Spleen (tissue), 11 donors: Measurements from ENCODE around the gene WDFY1. TPM values are rescaled to one million over a fixed set of nuclear protein-coding genes. Genes with fewer than 3 reads are reported as not detected.

Source experiments
- DNase-seq: peaks from one replicate; pipeline ENCODE4 v3.0.0-alpha.2; 2020
- H3K27ac ChIP-seq, 8 donors: fragments of 200-600 bp; sonication (generic) in 7 of 8; 1 replicate in 4 of 8; 2 replicates in 4 of 8; pipeline versions ENCODE4 v1.5.0 to v1.8.0; 2016 to 2021; ENCODE audit warnings: inconsistent platforms in 4 of 8, mild to moderate bottlenecking in 4 of 8, moderate library complexity in 1 of 8
- H3K27me3 ChIP-seq, 7 donors: fragments of 200-600 bp; sonication (generic) in 6 of 7; replicated peaks in 1 of 7; 1 replicate in 4 of 7; 2 replicates in 3 of 7; pipeline versions ENCODE4 v1.5.0 to v1.8.0; 2016 to 2021; ENCODE audit warnings: inconsistent platforms in 3 of 7, mild to moderate bottlenecking in 1 of 7
- H3K36me3 ChIP-seq, 6 donors: fragments of 200-600 bp; sonication (generic) in 5 of 6; 1 replicate in 4 of 6; 2 replicates in 2 of 6; pipeline versions ENCODE4 v1.5.0 to v1.8.0; 2016 to 2021; ENCODE audit warnings: inconsistent platforms in 2 of 6
- H3K4me1 ChIP-seq, 6 donors: fragments of 200-600 bp; sonication (generic) in 5 of 6; 1 replicate in 3 of 6; 2 replicates in 3 of 6; pipeline versions ENCODE4 v1.5.0 to v1.8.0; 2016 to 2021; ENCODE audit warnings: inconsistent platforms in 3 of 6
- H3K4me3 ChIP-seq, 8 donors: fragments of 200-600 bp; sonication (generic) in 7 of 8; 1 replicate in 4 of 8; 2 replicates in 4 of 8; pipeline versions ENCODE4 v1.5.0 to v1.8.0; 2016 to 2021; ENCODE audit warnings: inconsistent platforms in 4 of 8, mild to moderate bottlenecking in 4 of 8, moderate library complexity in 2 of 8
- H3K9me3 ChIP-seq, 8 donors: fragments of 200-600 bp; sonication (generic) in 7 of 8; 1 replicate in 4 of 8; 2 replicates in 4 of 8; pipeline versions ENCODE4 v1.5.0 to v1.8.0; 2016 to 2021; ENCODE audit warnings: inconsistent platforms in 4 of 8
- CTCF ChIP-seq, 11 experiments: fragments of 200-600 bp in 7 of 11; fragments of 450-650 bp in 4 of 11; sonication (generic) in 4 of 11; IDR thresholded peaks in 8 of 11; conservative IDR thresholded peaks in 3 of 11; 1 replicate in 7 of 11; 2 replicates in 4 of 11; pipeline versions ENCODE4 v1.4.0 to v1.8.0; 2016 to 2021; ENCODE audit warnings: antibody characterized with exemption in 11 of 11, inconsistent platforms in 4 of 11, mild to moderate bottlenecking in 1 of 11
- POLR2A ChIP-seq, 3 donors: fragments of 450-650 bp; IDR thresholded peaks; one replicate each; pipeline ENCODE4 v1.5.1; 2017; ENCODE audit warnings: antibody characterized with exemption in 3 of 3, mild to moderate bottlenecking in 1 of 3
- POLR2AphosphoS5 ChIP-seq, 3 donors: sonication (generic); formaldehyde crosslinking; IDR thresholded peaks; one replicate each; pipeline ENCODE4 v1.5.1; 2017; ENCODE audit warnings: antibody characterized with exemption in 3 of 3
- WGBS, 5 donors: extraction: QIAGEN DNeasy Blood & Tissue Kit in 3 of 5; methylation state at CpG; one replicate each; pipeline versions ENCODE4 v1.1.5 to v1.1.7; 2013 to 2018; 5-methylcytosine and 5-hydroxymethylcytosine counted together
- intact Hi-C: fragments of 100-400 bp; cut with DNase I; formaldehyde crosslinking; loops from one replicate; pipeline ENCODE4 v1.15.0; 2023; ENCODE audit warnings: low total_unique reads
- polyA plus RNA-seq, 3 donors: library from polyadenylated mRNA; stranded (reverse); fragments of 200-250 nt; gene quantifications; one replicate each; pipeline ENCODE4 v1.2.1, GENCODE V29; 2013
- total RNA-seq, 7 donors: library from RNA; depleted of rRNA in 3 of 7; stranded (reverse); fragments of >200 nt in 3 of 7; fragmentation: NEBNext Ultra II Directional in 4 of 7; extraction: Animal tissue kit (Norgen Biotek cat#: 25700) in 4 of 7; gene quantifications; one replicate each; pipeline versions ENCODE4 v1.1.0 to v1.2.1, GENCODE V29; 2016 to 2021
- donor health status: healthy with polysubstance abuse.
- donor health status: DM: no; HTN: no; CAD: no; lungs with moderate emphysema.
- donor health status: DM: no; HTN: no; CAD: no.
- donor health status: Bipolar disorder and iron deficiency.
- donor health status: healthy.
- donor health status: DM: no; HTN: no; CAD: no.
- donor health status: DM: yes; HTN: yes; CAD: no.

The WDFY1 gene
- total and polyA plus RNA-seq, 10 donors, result 14.3 to 68.5 (median 51.6) TPM

GRCh38 chr2:223976635-223977226 lies 31.6 kb upstream of the WDFY1 start:
- H3K9me3 ChIP-seq, result no peaks in the 10 kb centered on the region
- 74 to 84% (median 79%) methylated on average over 3 of the region's 3 CpGs for WGBS, 5 donors
- no peak overlapping the region for H3K4me3 ChIP-seq
- H3K4me1 ChIP-seq, result no peaks in the 10 kb centered on the region
- TF ChIP-seq POLR2A (IDR thresholded peaks at IDR 0.05) (no peak), CTCF (IDR thresholded peaks at IDR 0.05 in 8 of 11, conservative IDR thresholded peaks at IDR 0.05 in 3 of 11) (no peak), POLR2AphosphoS5 (IDR thresholded peaks at IDR 0.05) (no peak)
- no peak overlapping the region for H3K27ac ChIP-seq
- no peak for DNase-seq
- intact Hi-C loops, result no loop called here
- H3K27me3 ChIP-seq, result no peaks in the 10 kb centered on the region
- H3K36me3 ChIP-seq, result no peaks in the 10 kb centered on the region

- no peaks in the 10 kb centered on the region for H3K9me3 ChIP-seq
- intact Hi-C loops, result no loop called here
- no peak for TF ChIP-seq POLR2AphosphoS5 (IDR thresholded peaks at IDR 0.05)
- TF ChIP-seq CTCF (IDR thresholded peaks at IDR 0.05 in 8 of 11, conservative IDR thresholded peaks at IDR 0.05 in 3 of 11), result no peak
- TF ChIP-seq POLR2A (IDR thresholded peaks at IDR 0.05), result no peak
- no peak overlapping the region for H3K27ac ChIP-seq
- peaks cover 0 to 6% (median 3%) of the 10 kb centered on the region in 6 donors for H3K4me1 ChIP-seq
- no peak overlapping the region for H3K4me3 ChIP-seq
- H3K36me3 ChIP-seq, result peaks cover 0 to 6% (median under 1%) of the 10 kb centered on the region in 6 donors
- no peak for DNase-seq
- 95 to 99% (median 99%) methylated on average over 3 of the region's 3 CpGs for WGBS, 5 donors
- no peaks in the 10 kb centered on the region for H3K27me3 ChIP-seq
These were observed 28.5 kb upstream of the WDFY1 start for GRCh38 chr2:223973606-223974005.

- Histone ChIP-seq H3K27ac (no peak overlapping the region), H3K36me3 (peaks cover 0 to 15% (median 8%) of the 10 kb centered on the region in 6 donors), H3K9me3 (no peaks in the 10 kb centered on the region), H3K27me3 (no peaks in the 10 kb centered on the region), H3K4me3 (no peak overlapping the region), H3K4me1 (peaks cover 0 to 6% (median 3%) of the 10 kb centered on the region in 6 donors)
- intact Hi-C loops, result no loop called here
- 66 to 86% (median 70%) methylated on average over 7 of the region's 7 CpGs for WGBS, 5 donors
- no peak for TF ChIP-seq POLR2AphosphoS5 (IDR thresholded peaks at IDR 0.05)
- TF ChIP-seq CTCF (IDR thresholded peaks at IDR 0.05 in 8 of 11, conservative IDR thresholded peaks at IDR 0.05 in 3 of 11), result no peak
- TF ChIP-seq POLR2A (IDR thresholded peaks at IDR 0.05), result no peak
- no peak for DNase-seq
These were observed 27.5 kb upstream of the WDFY1 start for GRCh38 chr2:223972656-223973102.

GRCh38 chr2:223971731-223972130 lies 26.6 kb upstream of the WDFY1 start:
- no peak for DNase-seq
- Histone ChIP-seq H3K36me3 (peaks cover 0 to 25% (median 17%) of the 10 kb centered on the region in 6 donors), H3K27ac (no peak overlapping the region), H3K4me1 (peaks cover 0 to 6% (median 3%) of the 10 kb centered on the region in 6 donors), H3K27me3 (no peaks in the 10 kb centered on the region), H3K9me3 (no peaks in the 10 kb centered on the region), H3K4me3 (no peak overlapping the region)
- WGBS, 5 donors, result 85 to 94% (median 89%) methylated on average over 5 of the region's 5 CpGs
- intact Hi-C loops, result no loop called here
- TF ChIP-seq POLR2A (IDR thresholded peaks at IDR 0.05) (no peak), CTCF (IDR thresholded peaks at IDR 0.05 in 8 of 11, conservative IDR thresholded peaks at IDR 0.05 in 3 of 11) (no peak), POLR2AphosphoS5 (IDR thresholded peaks at IDR 0.05) (no peak)
